Endothelial cell (in vitro differentiated cells): ENCODE results near the gene CHMP6. TPM values are rescaled to one million over a fixed set of nuclear protein-coding genes. Genes with fewer than 3 reads are reported as not detected.

Experiments used
- DNase-seq: peaks from one replicate; pipeline ENCODE4 v3.0.0; 2021; ENCODE audit warnings: low spot score
- H3K27ac Mint-ChIP-seq: one replicate; pipeline ENCODE4 v1.8.0; 2021; ENCODE audit warnings: mixed read lengths, inconsistent platforms; ENCODE audit not compliant: unreplicated experiment
- H3K27me3 Mint-ChIP-seq: one replicate; pipeline ENCODE4 v1.8.0; 2021; ENCODE audit warnings: mild to moderate bottlenecking, moderate library complexity, mixed read lengths, inconsistent platforms; ENCODE audit not compliant: unreplicated experiment
- H3K36me3 Mint-ChIP-seq: one replicate; pipeline ENCODE4 v1.8.0; 2021; ENCODE audit warnings: mild to moderate bottlenecking, low read depth, mixed read lengths, inconsistent platforms; ENCODE audit not compliant: unreplicated experiment
- H3K4me1 Mint-ChIP-seq: one replicate; pipeline ENCODE4 v1.8.0; 2021; ENCODE audit warnings: mild to moderate bottlenecking, mixed read lengths, inconsistent platforms; ENCODE audit not compliant: unreplicated experiment
- H3K4me3 Mint-ChIP-seq: one replicate; pipeline ENCODE4 v1.8.0; 2021; ENCODE audit warnings: mild to moderate bottlenecking, mixed read lengths, inconsistent platforms; ENCODE audit not compliant: unreplicated experiment
- H3K9me3 Mint-ChIP-seq: one replicate; pipeline ENCODE4 v1.8.0; 2021; ENCODE audit warnings: mixed read lengths, inconsistent platforms; ENCODE audit not compliant: unreplicated experiment
- CTCF ChIP-seq: fragments of 200-600 bp; sonication (generic); IDR thresholded peaks from one replicate; pipeline ENCODE4 v1.5.0; 2021; ENCODE audit warnings: antibody characterized with exemption; ENCODE audit not compliant: unreplicated experiment
- total RNA-seq: library from RNA; stranded (reverse); fragmentation: NEBNext Ultra II Directional; extraction: Animal tissue kit (Norgen Biotek cat#: 25700); gene quantifications from one replicate; pipeline ENCODE4 v1.2.1, GENCODE V29; 2021; ENCODE audit not compliant: unreplicated experiment

Gene CHMP6
- total RNA-seq, 1 donor from 2014 or later: 34.3 TPM

- Mint-ChIP-seq H3K27ac (no peak overlapping the region), H3K4me1 (peaks cover 36% of the 10 kb centered on the region), H3K4me3 (no peak overlapping the region), H3K9me3 (no peaks in the 10 kb centered on the region), H3K27me3 (peaks cover 17% of the 10 kb centered on the region), H3K36me3 (peaks cover 14% of the 10 kb centered on the region)
- no peak for DNase-seq
- TF ChIP-seq CTCF: no peak
Observed at GRCh38 chr17:81039854-81040758, 48.5 kb downstream of the CHMP6 start.

- H3K4me1 Mint-ChIP-seq: peaks cover 39% of the 10 kb centered on the region
- H3K27me3 Mint-ChIP-seq: peaks cover 15% of the 10 kb centered on the region
- peaks cover 14% of the 10 kb centered on the region for H3K36me3 Mint-ChIP-seq
- TF ChIP-seq CTCF: peak; percentile 49
- no peak overlapping the region for H3K27ac Mint-ChIP-seq
- no peak overlapping the region for H3K4me3 Mint-ChIP-seq
- H3K9me3 Mint-ChIP-seq: no peaks in the 10 kb centered on the region
- peak; percentile 56 for DNase-seq
Observed at GRCh38 chr17:81040791-81041337, 49.2 kb downstream of the CHMP6 start.

GRCh38 chr17:81042606-81043005, 51.0 kb downstream of the CHMP6 start:
- TF ChIP-seq CTCF: no peak
- Mint-ChIP-seq H3K4me3 (no peak overlapping the region), H3K4me1 (peaks cover 39% of the 10 kb centered on the region), H3K36me3 (peaks cover 3% of the 10 kb centered on the region), H3K9me3 (no peaks in the 10 kb centered on the region), H3K27ac (no peak overlapping the region), H3K27me3 (peaks cover 17% of the 10 kb centered on the region)
- no peak for DNase-seq

GRCh38 chr17:81043319-81043724, 51.7 kb downstream of the CHMP6 start:
- H3K4me3 Mint-ChIP-seq: no peak overlapping the region
- no peaks in the 10 kb centered on the region for H3K36me3 Mint-ChIP-seq
- no peak for DNase-seq
- TF ChIP-seq CTCF: no peak
- peak overlapping the region; percentile 97 for H3K27ac Mint-ChIP-seq
- peaks cover 16% of the 10 kb centered on the region for H3K27me3 Mint-ChIP-seq
- peaks cover 42% of the 10 kb centered on the region for H3K4me1 Mint-ChIP-seq
- no peaks in the 10 kb centered on the region for H3K9me3 Mint-ChIP-seq
